GM23338 (cell line): Measurements from ENCODE around the gene C10orf90. TPM values are rescaled to one million over a fixed set of nuclear protein-coding genes. Genes with fewer than 3 reads are reported as not detected.

Experiments
- ATAC-seq: fragments of 200-7000 bp; cut with Tn5 transposase; 3 replicates; pipeline ENCODE4 v1.9.1; 2020
- DNase-seq: peaks from one replicate; pipeline ENCODE4 v3.0.0-alpha.2; 2015; ENCODE audit warnings: low spot score
- H2AFZ ChIP-seq: fragments of 200-600 bp; sonication (generic); 2 replicates; pipeline ENCODE4 v1.8.0; 2016; ENCODE audit warnings: antibody characterized with exemption, mild to moderate bottlenecking, moderate library complexity
- H3F3A ChIP-seq: fragments of 200-600 bp; sonication (generic); replicated peaks from 2 replicates; pipeline ENCODE4 v1.8.0; 2017; ENCODE audit warnings: antibody characterized with exemption, mixed run types, low read depth
- H3K27ac ChIP-seq: fragments of 200-600 bp; sonication (generic); 2 replicates; pipeline ENCODE4 v1.6.1; 2016; ENCODE audit warnings: low read depth
- H3K27me3 ChIP-seq: fragments of 200-600 bp; sonication (generic); 2 replicates; pipeline ENCODE4 v1.8.0; 2016; ENCODE audit warnings: mild to moderate bottlenecking, mixed run types, moderate library complexity; ENCODE audit not compliant: insufficient read depth
- H3K36me3 ChIP-seq: fragments of 200-600 bp; sonication (generic); 2 replicates; pipeline ENCODE4 v1.8.0; 2016; ENCODE audit warnings: mild to moderate bottlenecking; ENCODE audit not compliant: insufficient read depth
- H3K4me1 ChIP-seq: fragments of 200-600 bp; sonication (generic); 2 replicates; pipeline ENCODE4 v1.8.0; 2016; ENCODE audit warnings: mild to moderate bottlenecking, moderate library complexity; ENCODE audit not compliant: insufficient read depth
- H3K4me2 ChIP-seq: fragments of 200-600 bp; sonication (generic); 2 replicates; pipeline ENCODE4 v1.7.1; 2017; ENCODE audit warnings: mixed run types
- H3K4me3 ChIP-seq: fragments of 200-600 bp; sonication (generic); 2 replicates; pipeline ENCODE4 v1.6.1; 2016; ENCODE audit warnings: mixed run types
- H3K79me2 ChIP-seq: fragments of 200-600 bp; sonication (generic); replicated peaks from 2 replicates; pipeline ENCODE4 v1.8.0; 2017; ENCODE audit warnings: mild to moderate bottlenecking; ENCODE audit not compliant: insufficient read depth
- H3K9me2 ChIP-seq: fragments of 200-600 bp; sonication (generic); 2 replicates; pipeline ENCODE4 v1.8.0; 2017; ENCODE audit not compliant: insufficient read depth
- H4K20me1 ChIP-seq: fragments of 200-600 bp; sonication (generic); replicated peaks from 2 replicates; pipeline ENCODE4 v1.8.0; 2017; ENCODE audit warnings: mild to moderate bottlenecking; ENCODE audit not compliant: insufficient read depth
- H3K27ac Mint-ChIP-seq: 2 replicates; pipeline ENCODE4 v1.8.0; 2020; ENCODE audit warnings: inconsistent platforms, mild to moderate bottlenecking, moderate library complexity, mixed read lengths
- H3K27me3 Mint-ChIP-seq: 3 replicates; pipeline ENCODE4 v1.8.0; 2022; ENCODE audit warnings: low read depth, mild to moderate bottlenecking, moderate library complexity, mixed read lengths, inconsistent platforms; ENCODE audit not compliant: insufficient read depth, poor library complexity
- H3K36me3 Mint-ChIP-seq: 3 replicates; pipeline ENCODE4 v1.8.0; 2021; ENCODE audit warnings: low read depth, mild to moderate bottlenecking, inconsistent platforms, moderate library complexity, mixed read lengths
- H3K4me1 Mint-ChIP-seq: 3 replicates; pipeline ENCODE4 v1.8.0; 2020; ENCODE audit warnings: mild to moderate bottlenecking, inconsistent platforms, mixed read lengths
- H3K4me3 Mint-ChIP-seq: 3 replicates; pipeline ENCODE4 v1.8.0; 2021; ENCODE audit warnings: moderate library complexity, mild to moderate bottlenecking, inconsistent platforms, mixed read lengths
- H3K9me3 Mint-ChIP-seq: 3 replicates; pipeline ENCODE4 v1.8.0; 2020; ENCODE audit warnings: moderate library complexity, mild to moderate bottlenecking, inconsistent platforms, mixed read lengths
- CREB1 ChIP-seq: fragments of 250-450 bp; sonication (Bioruptor Pico); IDR thresholded peaks from 2 replicates; pipeline ENCODE4 v1.5.0; 2020; ENCODE audit warnings: low read depth, mild to moderate bottlenecking, moderate library complexity
- EZH2 ChIP-seq: fragments of 200-600 bp; sonication (generic); IDR thresholded peaks from one replicate; pipeline ENCODE4 v1.8.0; 2017; ENCODE audit warnings: antibody characterized with exemption, mild to moderate bottlenecking, low read depth; ENCODE audit not compliant: unreplicated experiment
- EZH2phosphoT487 ChIP-seq: fragments of 200-600 bp; sonication (generic); IDR thresholded peaks from one replicate; pipeline ENCODE4 v1.8.1; 2018; ENCODE audit warnings: antibody characterized with exemption; ENCODE audit not compliant: unreplicated experiment
- JUNB ChIP-seq: IDR thresholded peaks from one replicate; pipeline ENCODE4 v1.6.1; 2016; ENCODE audit warnings: antibody characterized with exemption; ENCODE audit not compliant: unreplicated experiment
- NANOG ChIP-seq: IDR thresholded peaks from 2 replicates; pipeline ENCODE4 v1.6.1; 2016; ENCODE audit warnings: antibody characterized with exemption, borderline replicate concordance
- POLR2AphosphoS5 ChIP-seq: IDR thresholded peaks from 2 replicates; pipeline ENCODE4 v1.6.1; 2016; ENCODE audit warnings: antibody characterized with exemption, low read depth
- REST ChIP-seq: IDR thresholded peaks from one replicate; pipeline ENCODE4 v1.6.1; 2018; ENCODE audit warnings: antibody characterized with exemption; ENCODE audit not compliant: unreplicated experiment
- STAT1 ChIP-seq: IDR thresholded peaks from one replicate; pipeline ENCODE4 v1.6.1; 2016; ENCODE audit warnings: antibody characterized with exemption; ENCODE audit not compliant: unreplicated experiment
- ZNF114 ChIP-seq: fragments of 250-450 bp; sonication (Bioruptor Pico); IDR thresholded peaks from 2 replicates; pipeline ENCODE4 v1.5.0; 2020; ENCODE audit warnings: mild to moderate bottlenecking, moderate library complexity
- ZNF331 ChIP-seq: fragments of 250-450 bp; sonication (Bioruptor Pico); IDR thresholded peaks from 2 replicates; pipeline ENCODE4 v1.5.0; 2020; ENCODE audit warnings: low read depth, mild to moderate bottlenecking, moderate library complexity
- ZNF462 ChIP-seq: fragments of 250-450 bp; sonication (Bioruptor Pico); IDR thresholded peaks from 2 replicates; pipeline ENCODE4 v1.5.0; 2020; ENCODE audit warnings: mild to moderate bottlenecking, moderate library complexity
- polyA plus RNA-seq: library from polyadenylated mRNA; unstranded; fragments of >200 nt; fragmentation: Nextera tagmentation; extraction: Ambion mirVana; gene quantifications from 2 replicates; pipeline ENCODE4 v1.2.1, GENCODE V29; 2016
- total RNA-seq: library from RNA; depleted of rRNA; stranded (reverse); fragments of >200 nt; shearing (Covaris generic); gene quantifications from 2 replicates; pipeline ENCODE4 v1.2.3, GENCODE V29; 2014

C10orf90 gene
- total and polyA plus RNA-seq, 2 experiments from 2014 or later = 0.76 to 0.97 TPM

GRCh38 chr10:126452245-126452644 lies 218.2 kb downstream of the C10orf90 start:
- no peak for TF ChIP-seq STAT1
- TF ChIP-seq POLR2AphosphoS5 = no peak
- no peak for TF ChIP-seq EZH2phosphoT487
- TF ChIP-seq ZNF114 (CRISPR knock-in tag) = no peak
- no peak for TF ChIP-seq REST
- TF ChIP-seq JUNB = no peak
- TF ChIP-seq ZNF331 (CRISPR knock-in tag) = no peak
- TF ChIP-seq NANOG = no peak
- TF ChIP-seq ZNF462 (CRISPR knock-in tag) = no peak
- TF ChIP-seq CREB1 (CRISPR knock-in tag) = no peak
- no peak for TF ChIP-seq EZH2
- Histone ChIP-seq H3K27me3 (no peaks in the 10 kb centered on the region), H4K20me1 (no peaks in the 10 kb centered on the region), H3K4me3 (no peak overlapping the region), H2AFZ (no peak overlapping the region), H3K4me1 (no peaks in the 10 kb centered on the region), H3K9me2 (no peaks in the 10 kb centered on the region), H3F3A (no peaks in the 10 kb centered on the region), H3K27ac (no peak overlapping the region), H3K79me2 (no peaks in the 10 kb centered on the region), H3K36me3 (no peaks in the 10 kb centered on the region), H3K4me2 (no peak overlapping the region)
- no peak for ATAC-seq
- Mint-ChIP-seq H3K27me3 (no peaks in the 10 kb centered on the region), H3K36me3 (no peaks in the 10 kb centered on the region), H3K9me3 (no peaks in the 10 kb centered on the region), H3K27ac (no peak overlapping the region), H3K4me3 (no peak overlapping the region), H3K4me1 (no peaks in the 10 kb centered on the region)
- no peak for DNase-seq
